ENCODE measurements around the gene DUS2. TPM values are rescaled to one million over a fixed set of nuclear protein-coding genes. Genes with fewer than 3 reads are reported as not detected.

Gene DUS2
- total RNA-seq, 1 experiment from 2014 or later = 12.1 TPM

- ChIA-PET POLR2A (interaction anchor here (0.6 kb wide), 1 partner anchor 249 kb away, joined by 10 read pairs; no protein-coding TSS in a partner anchor), CTCF (no interaction called here)
- H3K27ac ChIP-seq (ENCODE audit: low read length) = no peak overlapping the region
- in situ Hi-C loops (cut with HindIII; ENCODE audit: low pct_unique_long_range_greater_than_20kb, low sequenced_read_pairs) = no loop called here
- no TSS peak for BruUV-seq (replicated peaks)
- no peak for DNase-seq (ENCODE audit: low read depth, low spot score)
- intact Hi-C loops (cut with micrococcal nuclease; ENCODE audit: unreplicated experiment) = no loop called here
- no peak for ATAC-seq
- no peaks in the 10 kb centered on the region for H3K4me1 ChIP-seq (ENCODE audit: control insufficient read depth, insufficient read depth, low read length)
- no peak for TF ChIP-seq SIN3A (IDR thresholded peaks at IDR 0.05; ENCODE audit: borderline replicate concordance, insufficient read depth, low read depth, low read length)
- TF ChIP-seq REST (IDR thresholded peaks at IDR 0.05; ENCODE audit: insufficient read depth in 1 of 2, low read depth in 2 of 2, low read length in 1 of 2) = no peak
- no peak for TF ChIP-seq CTCF (IDR thresholded peaks at IDR 0.05)
- TF ChIP-seq TCF7L2 (IDR thresholded peaks at IDR 0.05; ENCODE audit: low read depth, low read length) = no peak
- TF ChIP-seq POLR2AphosphoS5 (IDR thresholded peaks at IDR 0.05; ENCODE audit: low read depth, low read length) = no peak
- no peak overlapping the region for H3K4me3 ChIP-seq (ENCODE audit: low read depth in 2 of 2, low read length in 2 of 2)
- H3K36me3 ChIP-seq (ENCODE audit: control insufficient read depth, insufficient read depth, low read length) = no peaks in the 10 kb centered on the region
- H3K27me3 ChIP-seq (ENCODE audit: control insufficient read depth, insufficient read depth, low read length) = no peaks in the 10 kb centered on the region
- H3K9me3 ChIP-seq (ENCODE audit: control insufficient read depth, insufficient read depth, low read depth, low read length) = no peaks in the 10 kb centered on the region
Observed at GRCh38 chr16:68047987-68048386, 24.9 kb downstream of the DUS2 start.

- POLR2A ChIA-PET = no interaction called here
- ATAC-seq = no peak
- no TSS peak for BruUV-seq (replicated peaks)
- Histone ChIP-seq H3K4me1 (ENCODE audit: control insufficient read depth, insufficient read depth, low read length) (no peaks in the 10 kb centered on the region), H3K9me3 (ENCODE audit: control insufficient read depth, insufficient read depth, low read depth, low read length) (no peaks in the 10 kb centered on the region), H3K27me3 (ENCODE audit: control insufficient read depth, insufficient read depth, low read length) (no peaks in the 10 kb centered on the region), H3K36me3 (ENCODE audit: control insufficient read depth, insufficient read depth, low read length) (0 out of 2 replicates have a peak, but pooled peaks cover 2% of the 10 kb centered on the region), H3K4me3 (ENCODE audit: low read depth in 2 of 2, low read length in 2 of 2) (no peak overlapping the region), H3K27ac (ENCODE audit: low read length) (no peak overlapping the region)
- in situ Hi-C loops (cut with HindIII; ENCODE audit: low pct_unique_long_range_greater_than_20kb, low sequenced_read_pairs) = no loop called here
- no peak for DNase-seq (ENCODE audit: low read depth, low spot score)
- intact Hi-C loops (cut with micrococcal nuclease; ENCODE audit: unreplicated experiment) = no loop called here
- CTCF ChIA-PET = no interaction called here
- TF ChIP-seq TCF7L2 (IDR thresholded peaks at IDR 0.05; ENCODE audit: low read depth, low read length) (no peak), POLR2AphosphoS5 (IDR thresholded peaks at IDR 0.05; ENCODE audit: low read depth, low read length) (no peak), CTCF (IDR thresholded peaks at IDR 0.05) (no peak), REST (IDR thresholded peaks at IDR 0.05; ENCODE audit: insufficient read depth in 1 of 2, low read depth in 2 of 2, low read length in 1 of 2) (no peak), SIN3A (IDR thresholded peaks at IDR 0.05; ENCODE audit: borderline replicate concordance, insufficient read depth, low read depth, low read length) (no peak)
Observed at GRCh38 chr16:68049449-68049848, 26.4 kb downstream of the DUS2 start.

Data from Panc1 (cell line).